Activated CD4-positive, alpha-beta T cell treated with anti-CD3 and anti-CD28 coated beads, Interleukin-2, amount 50 U/mL, for 16 hours (primary cell): ENCODE results near the gene DONSON.
"Not testable (repeated sequence)": the region's sequence is repeated elsewhere in the genome, so short reads cannot be mapped to it uniquely, and the experiment has no call there.

Experiments used
- DNase-seq: peaks from one replicate; pipeline ENCODE4 v3.0.0-alpha.2; 2020

The DONSON gene

GRCh38 chr21:33588485-33589335 is at the start of gene DONSON:
TSS of gene DONSON (minus strand) at chr21:33588684. CDS start at chr21:33588641, 43 bp downstream.
- DNase-seq: peak; percentile 88

- DNase-seq: no peak
Measured at GRCh38 chr21:33634254-33634653, 45.8 kb upstream of the DONSON start.

- not testable (repeated sequence) for DNase-seq
Measured at GRCh38 chr21:33626151-33626550, 37.7 kb upstream of the DONSON start.

- DNase-seq: no peak
Measured at GRCh38 chr21:33622253-33622652, 33.8 kb upstream of the DONSON start.

GRCh38 chr21:33619726-33620125 is 31.2 kb upstream of the DONSON start:
- no peak for DNase-seq

GRCh38 chr21:33618407-33618806 is 29.9 kb upstream of the DONSON start:
- no peak for DNase-seq

- DNase-seq: not testable (repeated sequence)
Measured at GRCh38 chr21:33617565-33617964, 29.1 kb upstream of the DONSON start.

GRCh38 chr21:33611006-33611744 is 22.7 kb upstream of the DONSON start:
- DNase-seq: no peak

GRCh38 chr21:33608559-33608958 is 20.1 kb upstream of the DONSON start:
- DNase-seq: no peak

- DNase-seq: no peak
Measured at GRCh38 chr21:33598051-33598450, 9.6 kb upstream of the DONSON start.

GRCh38 chr21:33587792-33588484 is 546 bp downstream of the DONSON start:
- DNase-seq: peak; percentile 18

GRCh38 chr21:33586927-33587326 is 1.6 kb downstream of the DONSON start:
- no peak for DNase-seq

GRCh38 chr21:33584455-33584854 is 4.0 kb downstream of the DONSON start:
- DNase-seq: no peak

- DNase-seq: no peak
Measured at GRCh38 chr21:33578959-33579542, 9.4 kb downstream of the DONSON start.

GRCh38 chr21:33578214-33578613 is 10.3 kb downstream of the DONSON start:
- no peak for DNase-seq

GRCh38 chr21:33576741-33577141 is 11.7 kb downstream of the DONSON start:
- not testable (repeated sequence) for DNase-seq

GRCh38 chr21:33572350-33572749 is 16.1 kb downstream of the DONSON start:
- DNase-seq: no peak

- DNase-seq: no peak
Measured at GRCh38 chr21:33569991-33570390, 18.5 kb downstream of the DONSON start.

- DNase-seq: no peak
Measured at GRCh38 chr21:33568448-33568847, 20.0 kb downstream of the DONSON start.

GRCh38 chr21:33567914-33568313 is 20.6 kb downstream of the DONSON start:
- DNase-seq: no peak

GRCh38 chr21:33566514-33566913 is 22.0 kb downstream of the DONSON start:
- peak; percentile 26 for DNase-seq

GRCh38 chr21:33562389-33562788 is 26.1 kb downstream of the DONSON start:
- no peak for DNase-seq

- no peak for DNase-seq
Measured at GRCh38 chr21:33561373-33561772, 27.1 kb downstream of the DONSON start.
